SK-N-SH (cell line): Measurements from ENCODE around the gene CREB5. TPM values are rescaled to one million over a fixed set of nuclear protein-coding genes. Genes with fewer than 3 reads are reported as not detected.

Experiments
- CTCF ChIA-PET: fragments of 300-600, 350-600 bp; formaldehyde crosslinking; extraction: SDS; loops from one replicate; lab custom pipeline; 2021; lab: Yijun Ruan, JAX
- POLR2A ChIA-PET: fragments of 350-600 bp; sonication (Branson Sonifier 250); formaldehyde crosslinking; extraction: SDS; loops from one replicate; lab custom pipeline; 2020; ENCODE audit warnings: antibody characterized with exemption, inconsistent platforms; lab: Yijun Ruan, JAX
- DNase-seq: peaks from one replicate; pipeline ENCODE4 v3.0.0; 2012
- H2AFZ ChIP-seq: fragments of 200-600 bp; sonication (generic); 2 replicates; pipeline ENCODE4 v1.8.1; 2016; ENCODE audit warnings: antibody characterized with exemption, mild to moderate bottlenecking, low read depth
- H3F3A ChIP-seq: fragments of 200-600 bp; sonication (generic); replicated peaks from 2 replicates; pipeline ENCODE3; 2016; ENCODE audit warnings: antibody characterized with exemption, mild to moderate bottlenecking; ENCODE audit not compliant: insufficient read depth
- H3K27ac ChIP-seq, 2 experiments: fragments of 200-500 bp in 1 of 2; fragments of 200-600 bp in 1 of 2; sonication (Bioruptor generic) in 1 of 2; sonication (generic), shearing (Covaris generic) in 1 of 2; 2 replicates each; pipeline versions ENCODE4 v1.5.1 to v1.6.1; 2014 to 2016; ENCODE audit warnings: low read depth in 2 of 2, inconsistent platforms in 1 of 2, low read length in 1 of 2, mild to moderate bottlenecking in 1 of 2, mixed read lengths in 1 of 2
- H3K27me3 ChIP-seq: fragments of 200-600 bp; sonication (generic), shearing (Covaris generic); 2 replicates; pipeline ENCODE4 v1.6.1; 2016; ENCODE audit warnings: mixed run types; ENCODE audit not compliant: insufficient read depth
- H3K36me3 ChIP-seq, 2 experiments: fragments of 200-500 bp in 1 of 2; fragments of 200-600 bp in 1 of 2; sonication (Bioruptor generic) in 1 of 2; sonication (generic) in 1 of 2; replicated peaks in 1 of 2; 2 replicates each; pipeline versions ENCODE3 to v1.5.1; 2014 to 2016; ENCODE audit warnings: low read length in 1 of 2, mild to moderate bottlenecking in 1 of 2; ENCODE audit not compliant: insufficient read depth in 2 of 2, control insufficient read depth in 1 of 2
- H3K4me1 ChIP-seq, 2 experiments: fragments of 200-500 bp in 1 of 2; fragments of 200-600 bp in 1 of 2; sonication (Bioruptor generic) in 1 of 2; sonication (generic), shearing (Covaris generic) in 1 of 2; 2 replicates each; pipeline versions ENCODE4 v1.5.1 to v1.6.1; 2014 to 2016; ENCODE audit warnings: low read depth in 1 of 2, low read length in 1 of 2, mixed run types in 1 of 2; ENCODE audit not compliant: insufficient read depth in 2 of 2, control insufficient read depth in 1 of 2
- H3K4me2 ChIP-seq: fragments of 200-600 bp; sonication (generic), shearing (Covaris generic); 2 replicates; pipeline ENCODE4 v1.6.1; 2017; ENCODE audit warnings: mixed run types
- H3K4me3 ChIP-seq, 2 experiments: fragments of 200-500 bp in 1 of 2; fragments of 200-600 bp in 1 of 2; sonication (Bioruptor generic) in 1 of 2; sonication (generic), shearing (Covaris generic) in 1 of 2; 2 replicates each; pipeline versions ENCODE4 v1.5.1 to v1.8.1; 2014 to 2016; ENCODE audit warnings: low read depth in 2 of 2, inconsistent platforms in 1 of 2, low read length in 1 of 2, mild to moderate bottlenecking in 1 of 2, mixed read lengths in 1 of 2, moderate library complexity in 1 of 2
- H3K79me2 ChIP-seq: fragments of 200-600 bp; sonication (generic); 2 replicates; pipeline ENCODE4 v1.8.1; 2017; ENCODE audit warnings: mild to moderate bottlenecking; ENCODE audit not compliant: insufficient read depth
- H3K9ac ChIP-seq: fragments of 200-600 bp; sonication (generic); 2 replicates; pipeline ENCODE4 v1.6.1; 2017; ENCODE audit warnings: mixed run types
- H3K9me2 ChIP-seq: fragments of 200-600 bp; sonication (generic); 2 replicates; pipeline ENCODE4 v1.6.1; 2017; ENCODE audit warnings: mixed run types
- H3K9me3 ChIP-seq: fragments of 200-600 bp; sonication (generic); 2 replicates; pipeline ENCODE4 v1.6.1; 2017; ENCODE audit warnings: mixed run types, mild to moderate bottlenecking, moderate library complexity
- H4K20me1 ChIP-seq: fragments of 200-600 bp; sonication (generic); 2 replicates; pipeline ENCODE4 v1.6.1; 2017; ENCODE audit warnings: mild to moderate bottlenecking, mixed run types; ENCODE audit not compliant: insufficient read depth
- CTCF ChIP-seq: fragments of 200-600 bp; sonication (generic); IDR thresholded peaks from 2 replicates; pipeline ENCODE4 v1.6.1; 2017; ENCODE audit warnings: antibody characterized with exemption, mild to moderate bottlenecking, moderate library complexity
- ELF1 ChIP-seq: IDR thresholded peaks from 2 replicates; pipeline ENCODE4 v1.4.0; 2012
- EZH2phosphoT487 ChIP-seq: fragments of 200-600 bp; sonication (generic); IDR thresholded peaks from 2 replicates; pipeline ENCODE4 v1.6.1; 2017; ENCODE audit warnings: low read depth, mixed run types, mild to moderate bottlenecking, antibody characterized with exemption, moderate library complexity, borderline replicate concordance
- POLR2AphosphoS5 ChIP-seq: IDR thresholded peaks from 2 replicates; pipeline ENCODE4 v1.6.1; 2012; ENCODE audit warnings: low read depth, low read length
- RAD21 ChIP-seq: IDR thresholded peaks from 2 replicates; pipeline ENCODE4 v1.6.1; 2012; ENCODE audit warnings: mild to moderate bottlenecking, low read length
- RCOR1 ChIP-seq: fragments of 150-350 bp; IDR thresholded peaks from 2 replicates; pipeline ENCODE4 v1.6.1; 2017; ENCODE audit warnings: antibody characterized with exemption, low read length
- SIN3A ChIP-seq: IDR thresholded peaks from 2 replicates; pipeline ENCODE4 v1.6.1; 2012; ENCODE audit warnings: low read depth, mild to moderate bottlenecking, low read length, moderate library complexity, borderline replicate concordance
- SMC3 ChIP-seq: IDR thresholded peaks from 2 replicates; pipeline ENCODE4 v1.6.1; 2012; ENCODE audit warnings: low read depth, low read length, improper control_type of control experiment
- TAF1 ChIP-seq: IDR thresholded peaks from 2 replicates; pipeline ENCODE4 v1.6.1; 2012; ENCODE audit warnings: low read depth, mild to moderate bottlenecking, low read length, moderate library complexity, borderline replicate concordance
- TEAD4 ChIP-seq: IDR thresholded peaks from 2 replicates; pipeline ENCODE4 v1.4.0; 2012; ENCODE audit warnings: mild to moderate bottlenecking, borderline replicate concordance; ENCODE audit not compliant: insufficient read depth
- YY1 ChIP-seq: IDR thresholded peaks from 2 replicates; pipeline ENCODE4 v1.4.0; 2012; ENCODE audit warnings: low read depth, mild to moderate bottlenecking
- WGBS: methylation state at CpG from one replicate; pipeline ENCODE4 v1.1.6; 2017; ENCODE audit warnings: low lambda C conversion rate; 5-methylcytosine and 5-hydroxymethylcytosine counted together
- polyA plus RNA-seq, 3 experiments: library from polyadenylated mRNA; depleted of rRNA; stranded (reverse); fragments of >200 nt; gene quantifications; 2 replicates each; pipeline ENCODE4 v1.2.3, GENCODE V29; 2012
- TF ChIP-seq, protein P1 (sequence below): fragments of 150-350 bp; IDR thresholded peaks from 2 replicates; pipeline ENCODE4 v1.6.1; 2017; ENCODE audit warnings: antibody characterized with exemption, low read length, low read depth, borderline replicate concordance
- TF ChIP-seq, protein P2 (sequence below): IDR thresholded peaks from 2 replicates; pipeline ENCODE4 v1.4.0; 2012; ENCODE audit warnings: low read depth, borderline replicate concordance

The CREB5 gene
- polyA plus RNA-seq, 1 of the 3 experiments (the other 2 are of a cell fraction), result 19.3 TPM

GRCh38 chr7:28465697-28466096 lies 53.4 kb downstream of the CREB5 start (continued):
- TF ChIP-seq SMC3, result no peak
- TF ChIP-seq TEAD4, result no peak

DNA sequence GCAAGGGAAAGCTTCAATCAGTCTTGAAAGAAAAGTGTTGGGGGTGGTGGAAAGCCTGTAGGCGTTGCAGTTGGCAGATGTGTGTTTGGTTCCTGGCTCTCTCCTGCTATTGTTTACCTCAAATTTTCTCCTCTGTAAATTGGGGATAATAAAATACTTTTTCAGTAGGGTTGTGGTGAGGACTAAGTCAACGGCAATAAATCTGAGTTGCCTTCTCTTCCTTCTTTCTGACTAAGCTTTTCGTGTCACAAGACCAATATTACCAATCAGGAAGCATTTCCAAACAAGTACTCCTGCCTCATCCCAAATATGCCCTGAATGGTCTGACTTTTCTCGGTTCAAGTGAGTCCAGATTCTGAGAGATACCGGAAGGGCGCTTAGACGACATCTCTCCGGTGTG lies 54.0 kb downstream of the CREB5 start:
- no peaks in the 10 kb centered on the region for H3K79me2 ChIP-seq
- H3K4me2 ChIP-seq, result no peak overlapping the region
- DNase-seq, result no peak
- ChIA-PET CTCF (interaction anchor here (1.6 kb wide), 1 partner anchor 12 kb away, joined by 5 read pairs; no protein-coding TSS in a partner anchor), POLR2A (no interaction called here)
- no peaks in the 10 kb centered on the region; a peak in 1 of 4 replicates for H3K4me1 ChIP-seq
- H4K20me1 ChIP-seq, result no peaks in the 10 kb centered on the region
- H3K4me3 ChIP-seq, result no peak overlapping the region
- H2AFZ ChIP-seq, result no peak overlapping the region
- 62% methylated on average over 8 of the region's 8 CpGs for WGBS
- H3K36me3 ChIP-seq, result no peaks in the 10 kb centered on the region
- no peaks in the 10 kb centered on the region for H3K27me3 ChIP-seq
- H3F3A ChIP-seq, result no peaks in the 10 kb centered on the region
- no peaks in the 10 kb centered on the region for H3K9me2 ChIP-seq
- no peaks in the 10 kb centered on the region for H3K9me3 ChIP-seq
- TF ChIP-seq POLR2AphosphoS5 (no peak), SMC3 (no peak), RAD21 (no peak), RCOR1 (no peak), TEAD4 (no peak)
- H3K9ac ChIP-seq, result no peak overlapping the region
- no peak overlapping the region for H3K27ac ChIP-seq

GRCh38 chr7:28466885-28467284 lies 54.6 kb downstream of the CREB5 start:
- WGBS, result 0% methylated on average over 1 of the region's 1 CpG
- POLR2A ChIA-PET, result no interaction called here

More at GRCh38 chr7:28466885-28467284, 54.6 kb downstream of the CREB5 start:
- DNase-seq, result no peak
- Histone ChIP-seq H3K4me2 (no peak overlapping the region), H3K36me3 (no peaks in the 10 kb centered on the region), H3K79me2 (no peaks in the 10 kb centered on the region), H4K20me1 (no peaks in the 10 kb centered on the region), H3K4me1 (no peaks in the 10 kb centered on the region; a peak in 1 of 4 replicates), H3K9me3 (no peaks in the 10 kb centered on the region), H3K9ac (no peak overlapping the region), H3K27me3 (no peaks in the 10 kb centered on the region), H3K4me3 (no peak overlapping the region), H3K9me2 (no peaks in the 10 kb centered on the region), H2AFZ (no peak overlapping the region), H3K27ac (no peak overlapping the region), H3F3A (no peaks in the 10 kb centered on the region)
- TF ChIP-seq SIN3A, result no peak
- TF ChIP-seq SMC3, result no peak
- TF ChIP-seq ELF1, result no peak
- no peak for TF ChIP-seq RCOR1
- TF ChIP-seq EZH2phosphoT487, result no peak
- TF ChIP-seq YY1, result no peak
- TF ChIP-seq TAF1, result no peak
- TF ChIP-seq, protein P1, sequence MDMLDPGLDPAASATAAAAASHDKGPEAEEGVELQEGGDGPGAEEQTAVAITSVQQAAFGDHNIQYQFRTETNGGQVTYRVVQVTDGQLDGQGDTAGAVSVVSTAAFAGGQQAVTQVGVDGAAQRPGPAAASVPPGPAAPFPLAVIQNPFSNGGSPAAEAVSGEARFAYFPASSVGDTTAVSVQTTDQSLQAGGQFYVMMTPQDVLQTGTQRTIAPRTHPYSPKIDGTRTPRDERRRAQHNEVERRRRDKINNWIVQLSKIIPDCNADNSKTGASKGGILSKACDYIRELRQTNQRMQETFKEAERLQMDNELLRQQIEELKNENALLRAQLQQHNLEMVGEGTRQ, result no peak
- TF ChIP-seq, protein P2, sequence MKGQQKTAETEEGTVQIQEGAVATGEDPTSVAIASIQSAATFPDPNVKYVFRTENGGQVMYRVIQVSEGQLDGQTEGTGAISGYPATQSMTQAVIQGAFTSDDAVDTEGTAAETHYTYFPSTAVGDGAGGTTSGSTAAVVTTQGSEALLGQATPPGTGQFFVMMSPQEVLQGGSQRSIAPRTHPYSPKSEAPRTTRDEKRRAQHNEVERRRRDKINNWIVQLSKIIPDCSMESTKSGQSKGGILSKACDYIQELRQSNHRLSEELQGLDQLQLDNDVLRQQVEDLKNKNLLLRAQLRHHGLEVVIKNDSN, result no peak
- TF ChIP-seq CTCF, result no peak
- CTCF ChIA-PET, result interaction anchor here (1.6 kb wide), 1 partner anchor 11 kb away, joined by 5 read pairs; no protein-coding TSS in a partner anchor
